Right ventricle myocardium inferior (tissue), 1 donor: ENCODE measurements around the gene MYOD1. TPM values are rescaled to one million over a fixed set of nuclear protein-coding genes. Genes with fewer than 3 reads are reported as not detected.
A peak's percentile ranks its signal among the peaks of the same experiment; 100 is the strongest.

Experiments used
- ATAC-seq: fragments of 200-7000 bp; cut with Tn5 transposase; one replicate; pipeline ENCODE4 v1.9.1; 2020; ENCODE audit warnings: mild to moderate bottlenecking, moderate library complexity
- DNase-seq: peaks from one replicate; pipeline ENCODE4 v3.0.0; 2021; ENCODE audit errors: missing footprints
- intact Hi-C: fragments of 100-400 bp; cut with DNase I; formaldehyde crosslinking; loops from one replicate; pipeline ENCODE4 v1.11.0; 2022
- total RNA-seq: library from RNA; stranded (reverse); fragmentation: NEBNext Ultra II Directional; extraction: Animal tissue kit (Norgen Biotek cat#: 25700); gene quantifications from one replicate; pipeline ENCODE4 v1.2.1, GENCODE V29; 2021
- donor health status: DM: no; HTN: yes; CAD: no; lungs with severe emphysema.

MYOD1 gene
- total RNA-seq, 1 donor from 2014 or later, result 0.27 TPM

GRCh38 chr11:17699147-17700114, 19.9 kb upstream of the MYOD1 start:
- intact Hi-C loops, result no loop called here
- DNase-seq (no peak), ATAC-seq (no peak)

GRCh38 chr11:17700991-17701390, 18.4 kb upstream of the MYOD1 start:
- intact Hi-C loops, result no loop called here
- DNase-seq (no peak), ATAC-seq (no peak)

- no peak for DNase-seq
- intact Hi-C loops, result no loop called here
- no peak for ATAC-seq
Measured at GRCh38 chr11:17702876-17703275, 16.5 kb upstream of the MYOD1 start.

GRCh38 chr11:17703951-17704350, 15.4 kb upstream of the MYOD1 start:
- intact Hi-C loops, result no loop called here
- ATAC-seq (no peak), DNase-seq (no peak)

- no peak for DNase-seq
- ATAC-seq, result no peak
- intact Hi-C loops, result no loop called here
Measured at GRCh38 chr11:17707830-17708229, 11.5 kb upstream of the MYOD1 start.

- DNase-seq (no peak), ATAC-seq (no peak)
- intact Hi-C loops, result no loop called here
Measured at GRCh38 chr11:17711836-17712235, 7.5 kb upstream of the MYOD1 start.

- no peak for DNase-seq
- intact Hi-C loops, result no loop called here
- ATAC-seq, result no peak
Measured at GRCh38 chr11:17713851-17714250, 5.5 kb upstream of the MYOD1 start.

GRCh38 chr11:17714356-17714854, 5.0 kb upstream of the MYOD1 start:
- ATAC-seq, result peak; percentile 88
- DNase-seq, result no peak
- intact Hi-C loops, result no loop called here

- ATAC-seq, result peak; percentile 29
- intact Hi-C loops, result no loop called here
Measured at GRCh38 chr11:17714870-17715269, 4.5 kb upstream of the MYOD1 start.

GRCh38 chr11:17716807-17717206, 2.6 kb upstream of the MYOD1 start:
- ATAC-seq (no peak), DNase-seq (no peak)
- intact Hi-C loops, result no loop called here

More at GRCh38 chr11:17714870-17715269, 4.5 kb upstream of the MYOD1 start:
- no peak for DNase-seq

- intact Hi-C loops, result no loop called here
- DNase-seq, result peak; percentile 11
Measured at GRCh38 chr11:17718015-17718414, 1.4 kb upstream of the MYOD1 start.

GRCh38 chr11:17718510-17718962, 835 bp upstream of the MYOD1 start:
- intact Hi-C loops, result no loop called here
- peak; percentile 51 for DNase-seq

More at GRCh38 chr11:17718015-17718414, 1.4 kb upstream of the MYOD1 start:
- ATAC-seq, result no peak

GRCh38 chr11:17719938-17720795, 796 bp downstream of the MYOD1 start:
- intact Hi-C loops, result no loop called here
- ATAC-seq, result peak; percentile 45
- peak; percentile 60 for DNase-seq

More at GRCh38 chr11:17718510-17718962, 835 bp upstream of the MYOD1 start:
- ATAC-seq, result no peak

GRCh38 chr11:17720796-17721171, 1.4 kb downstream of the MYOD1 start:
- peak; percentile 23 for DNase-seq
- no peak for ATAC-seq
- intact Hi-C loops, result no loop called here

- ATAC-seq (no peak), DNase-seq (peak; percentile 59)
- intact Hi-C loops, result no loop called here
Measured at GRCh38 chr11:17721242-17721999, 2.0 kb downstream of the MYOD1 start.

GRCh38 chr11:17722000-17722643, 2.8 kb downstream of the MYOD1 start:
- no peak for DNase-seq
- ATAC-seq, result no peak
- intact Hi-C loops, result loop anchor here (2.0 kb wide), 1 partner anchor 123 kb away; no protein-coding TSS in a partner anchor

- intact Hi-C loops, result no loop called here
- ATAC-seq (no peak), DNase-seq (peak; percentile 17)
Measured at GRCh38 chr11:17724020-17724908, 4.9 kb downstream of the MYOD1 start.
